Mesenchymal stem cell (in vitro differentiated cells and primary cell): ENCODE results near the gene WDR31.

Experiments
- DNase-seq: peaks from one replicate; pipeline ENCODE4 v3.0.0-alpha.2; 2013
- H2AFZ ChIP-seq: one replicate; pipeline ENCODE4 v1.6.1; 2013; ENCODE audit warnings: low read depth, mild to moderate bottlenecking, control low read depth, inconsistent platforms, low read length, moderate library complexity
- H2AK5ac ChIP-seq: 2 replicates; pipeline ENCODE4 v1.6.1; 2013; ENCODE audit warnings: low read length, moderate library complexity, mild to moderate bottlenecking, inconsistent platforms; ENCODE audit not compliant: severe bottlenecking
- H2BK120ac ChIP-seq: one replicate; pipeline ENCODE4 v1.6.1; 2013; ENCODE audit warnings: low read depth, mild to moderate bottlenecking, inconsistent platforms, low read length, moderate library complexity
- H2BK12ac ChIP-seq, 2 experiments: one replicate each; pipeline ENCODE4 v1.6.1; 2013; ENCODE audit warnings: inconsistent platforms in 2 of 2, low read length in 2 of 2, mild to moderate bottlenecking in 2 of 2, moderate library complexity in 2 of 2, control low read depth in 1 of 2
- H2BK15ac ChIP-seq: one replicate; pipeline ENCODE4 v1.6.1; 2013; ENCODE audit warnings: mild to moderate bottlenecking, low read depth, inconsistent platforms; ENCODE audit not compliant: poor library complexity, severe bottlenecking
- H2BK5ac ChIP-seq: 2 replicates; pipeline ENCODE4 v1.6.1; 2013; ENCODE audit warnings: low read depth, mild to moderate bottlenecking, low read length, control low read depth, inconsistent platforms; ENCODE audit not compliant: poor library complexity, severe bottlenecking
- H3K14ac ChIP-seq, 2 experiments: one replicate each; pipeline ENCODE4 v1.6.1; 2013; ENCODE audit warnings: inconsistent platforms in 2 of 2, low read length in 2 of 2, control low read depth in 1 of 2, mild to moderate bottlenecking in 1 of 2, moderate library complexity in 1 of 2
- H3K18ac ChIP-seq, 2 experiments: one replicate each; pipeline ENCODE4 v1.6.1; 2013; ENCODE audit warnings: inconsistent platforms in 2 of 2, low read length in 2 of 2, control low read depth in 1 of 2, low read depth in 1 of 2, mild to moderate bottlenecking in 1 of 2
- H3K23ac ChIP-seq, 2 experiments: one replicate each; pipeline ENCODE4 v1.6.1; 2013; ENCODE audit warnings: inconsistent platforms in 2 of 2, low read length in 2 of 2, mild to moderate bottlenecking in 2 of 2, moderate library complexity in 2 of 2, control low read depth in 1 of 2
- H3K27ac ChIP-seq: 2 replicates; pipeline ENCODE4 v1.5.1; 2013; ENCODE audit warnings: mild to moderate bottlenecking, moderate library complexity, low read length, control low read depth, inconsistent platforms; ENCODE audit not compliant: poor library complexity, severe bottlenecking
- H3K27me3 ChIP-seq, 2 experiments: 2 replicates each; pipeline versions ENCODE4 v1.6.1 to v1.7.0; 2013; ENCODE audit warnings: low read length in 2 of 2, mild to moderate bottlenecking in 2 of 2, moderate library complexity in 2 of 2, control low read depth in 1 of 2, inconsistent platforms in 1 of 2; ENCODE audit not compliant: control insufficient read depth in 1 of 2, insufficient read depth in 1 of 2
- H3K36me3 ChIP-seq, 2 experiments: 2 replicates each; pipeline versions ENCODE4 v1.6.1 to v1.7.0; 2013; ENCODE audit warnings: low read length in 2 of 2, control low read depth in 1 of 2, inconsistent platforms in 1 of 2, low read depth in 1 of 2, mild to moderate bottlenecking in 1 of 2; ENCODE audit not compliant: insufficient read depth in 2 of 2, control insufficient read depth in 1 of 2
- H3K4ac ChIP-seq, 2 experiments: one replicate each; pipeline ENCODE4 v1.6.1; 2013; ENCODE audit warnings: inconsistent platforms in 2 of 2, low read length in 2 of 2, mild to moderate bottlenecking in 2 of 2, moderate library complexity in 2 of 2, control low read depth in 1 of 2, low read depth in 1 of 2
- H3K4me1 ChIP-seq: 2 replicates; pipeline ENCODE4 v1.6.1; 2013; ENCODE audit warnings: low read depth, low read length, control low read depth; ENCODE audit not compliant: control insufficient read depth, insufficient read depth
- H3K4me2 ChIP-seq: 2 replicates; pipeline ENCODE4 v1.6.1; 2013; ENCODE audit warnings: low read length, mild to moderate bottlenecking, inconsistent platforms; ENCODE audit not compliant: poor library complexity, severe bottlenecking
- H3K4me3 ChIP-seq, 2 experiments: 2 replicates each; pipeline versions ENCODE4 v1.5.1 to v1.7.0; 2013; ENCODE audit warnings: low read length in 2 of 2, mild to moderate bottlenecking in 2 of 2, control low read depth in 1 of 2, low read depth in 1 of 2; ENCODE audit not compliant: insufficient read depth in 1 of 2
- H3K79me1 ChIP-seq: replicated peaks from 2 replicates; pipeline ENCODE4 v1.6.1; 2013; ENCODE audit warnings: mild to moderate bottlenecking, control low read depth, low read length, inconsistent platforms; ENCODE audit not compliant: poor library complexity, severe bottlenecking
- H3K9ac ChIP-seq: 2 replicates; pipeline ENCODE4 v1.7.0; 2013; ENCODE audit warnings: mild to moderate bottlenecking, low read length, moderate library complexity
- H3K9me3 ChIP-seq: 2 replicates; pipeline ENCODE4 v1.7.0; 2013; ENCODE audit warnings: mild to moderate bottlenecking, low read length; ENCODE audit not compliant: control insufficient read depth
- H4K8ac ChIP-seq: one replicate; pipeline ENCODE4 v1.6.1; 2013; ENCODE audit warnings: inconsistent platforms, mild to moderate bottlenecking, low read length, moderate library complexity
- H4K91ac ChIP-seq: one replicate; pipeline ENCODE4 v1.6.1; 2013; ENCODE audit warnings: mild to moderate bottlenecking, low read length, inconsistent platforms
- WGBS: methylation state at CpG from one replicate; pipeline ENCODE4 v1.1.7; 2013; ENCODE audit warnings: mixed read lengths; 5-methylcytosine and 5-hydroxymethylcytosine counted together

The WDR31 gene

GRCh38 chr9:113360242-113360842, 20.3 kb upstream of the WDR31 start:
- no peak overlapping the region for H3K4ac ChIP-seq
- no peak overlapping the region for H3K27ac ChIP-seq
- H4K91ac ChIP-seq: no peak overlapping the region
- H2AK5ac ChIP-seq: no peak overlapping the region
- H2BK12ac ChIP-seq: no peak overlapping the region
- no peak overlapping the region for H3K18ac ChIP-seq
- H3K9ac ChIP-seq: no peak overlapping the region
- H3K4me2 ChIP-seq: no peak overlapping the region
- H2BK15ac ChIP-seq: no peak overlapping the region
- H2AFZ ChIP-seq: no peak overlapping the region
- DNase-seq: no peak
- 85% methylated on average over 15 of the region's 15 CpGs for WGBS
- H2BK5ac ChIP-seq: no peak overlapping the region
- no peaks in the 10 kb centered on the region for H3K36me3 ChIP-seq
- H3K4me1 ChIP-seq: peaks cover 8% of the 10 kb centered on the region
- no peak overlapping the region for H3K23ac ChIP-seq
- H3K79me1 ChIP-seq: no peaks in the 10 kb centered on the region
- H3K14ac ChIP-seq: no peak overlapping the region
- no peak overlapping the region for H3K4me3 ChIP-seq
- no peaks in the 10 kb centered on the region for H3K9me3 ChIP-seq
- H4K8ac ChIP-seq: no peak overlapping the region
- peaks cover 12% of the 10 kb centered on the region in 2 experiments for H3K27me3 ChIP-seq
- H2BK120ac ChIP-seq: no peak overlapping the region

- Histone ChIP-seq H4K91ac (no peak overlapping the region), H3K27me3 (peaks cover 21% of the 10 kb centered on the region in 2 experiments), H2AFZ (no peak overlapping the region), H3K4me2 (no peak overlapping the region), H3K4ac (no peak overlapping the region), H3K27ac (no peak overlapping the region), H2BK15ac (no peak overlapping the region), H2BK5ac (no peak overlapping the region), H2BK12ac (no peak overlapping the region), H3K79me1 (no peaks in the 10 kb centered on the region), H3K18ac (no peak overlapping the region), H2AK5ac (no peak overlapping the region), H2BK120ac (no peak overlapping the region), H3K4me1 (peaks cover 8% of the 10 kb centered on the region), H4K8ac (no peak overlapping the region), H3K36me3 (no peaks in the 10 kb centered on the region), H3K4me3 (no peak overlapping the region), H3K9ac (no peak overlapping the region), H3K14ac (no peak overlapping the region), H3K9me3 (no peaks in the 10 kb centered on the region), H3K23ac (no peak overlapping the region)
- 89% methylated on average over 1 of the region's 1 CpG for WGBS
- DNase-seq: no peak
Observed at GRCh38 chr9:113359385-113359784, 19.3 kb upstream of the WDR31 start.

- H3K9me3 ChIP-seq: no peaks in the 10 kb centered on the region
- no peak overlapping the region for H2BK5ac ChIP-seq
- no peak overlapping the region for H3K18ac ChIP-seq
- H2AFZ ChIP-seq: no peak overlapping the region
- no peaks in the 10 kb centered on the region for H3K36me3 ChIP-seq
- no peak overlapping the region for H2AK5ac ChIP-seq
- no peaks in the 10 kb centered on the region for H3K79me1 ChIP-seq
- no peak overlapping the region for H4K8ac ChIP-seq
- H3K9ac ChIP-seq: no peak overlapping the region
- H3K23ac ChIP-seq: no peak overlapping the region
- H3K4me2 ChIP-seq: no peak overlapping the region
- peaks cover 4% of the 10 kb centered on the region for H3K4me1 ChIP-seq
- DNase-seq: no peak
- H3K14ac ChIP-seq: no peak overlapping the region
- no peak overlapping the region for H3K4me3 ChIP-seq
- no peak overlapping the region for H4K91ac ChIP-seq
- WGBS: 75% methylated on average over 6 of the region's 7 CpGs
- peaks cover 42% of the 10 kb centered on the region in 2 experiments for H3K27me3 ChIP-seq
- H2BK120ac ChIP-seq: no peak overlapping the region
- H2BK15ac ChIP-seq: no peak overlapping the region
- H2BK12ac ChIP-seq: no peak overlapping the region
- H3K27ac ChIP-seq: no peak overlapping the region
- H3K4ac ChIP-seq: no peak overlapping the region
Observed at GRCh38 chr9:113356686-113357292, 16.7 kb upstream of the WDR31 start.

GRCh38 chr9:113355040-113355596, 15.0 kb upstream of the WDR31 start:
- H3K36me3 ChIP-seq: no peaks in the 10 kb centered on the region
- H3K4me3 ChIP-seq: no peak overlapping the region
- H2BK5ac ChIP-seq: no peak overlapping the region
- no peaks in the 10 kb centered on the region for H3K9me3 ChIP-seq
- DNase-seq: no peak
- H3K27ac ChIP-seq: no peak overlapping the region
- H3K18ac ChIP-seq: no peak overlapping the region
- H3K14ac ChIP-seq: no peak overlapping the region
- H2AK5ac ChIP-seq: no peak overlapping the region
- H3K4me2 ChIP-seq: no peak overlapping the region
- no peak overlapping the region for H2BK15ac ChIP-seq
- no peak overlapping the region for H3K9ac ChIP-seq
- H3K4me1 ChIP-seq: no peaks in the 10 kb centered on the region
- no peak overlapping the region for H2BK120ac ChIP-seq
- 68% methylated on average over 4 of the region's 4 CpGs for WGBS
- H3K79me1 ChIP-seq: no peaks in the 10 kb centered on the region
- H2BK12ac ChIP-seq: no peak overlapping the region
- peaks cover 57% of the 10 kb centered on the region in 2 experiments for H3K27me3 ChIP-seq
- no peak overlapping the region for H3K4ac ChIP-seq
- no peak overlapping the region for H2AFZ ChIP-seq
- H4K8ac ChIP-seq: no peak overlapping the region
- no peak overlapping the region for H4K91ac ChIP-seq
- no peak overlapping the region for H3K23ac ChIP-seq
